Muscle layer of colon (tissue), 2 donors: ENCODE measurements around the gene KLHL25.

Experiments used
- H3K27ac ChIP-seq: one replicate; pipeline ENCODE4 v1.7.0; 2013; ENCODE audit warnings: low read depth, mild to moderate bottlenecking, low read length, moderate library complexity
- H3K27me3 ChIP-seq, 2 donors: one replicate each; pipeline ENCODE4 v1.7.0; 2013; ENCODE audit warnings: low read length in 2 of 2, mild to moderate bottlenecking in 2 of 2; ENCODE audit not compliant: insufficient read depth in 2 of 2, control insufficient read depth in 1 of 2
- H3K36me3 ChIP-seq: one replicate; pipeline ENCODE4 v1.7.0; 2013; ENCODE audit warnings: mild to moderate bottlenecking, low read length; ENCODE audit not compliant: insufficient read depth
- H3K4me1 ChIP-seq: one replicate; pipeline ENCODE4 v1.7.0; 2013; ENCODE audit warnings: mild to moderate bottlenecking, low read length; ENCODE audit not compliant: insufficient read depth
- H3K4me3 ChIP-seq, 2 donors: one replicate each; pipeline ENCODE4 v1.7.0; 2013; ENCODE audit warnings: low read length in 2 of 2, low read depth in 1 of 2, mild to moderate bottlenecking in 1 of 2, moderate library complexity in 1 of 2
- H3K9ac ChIP-seq: one replicate; pipeline ENCODE4 v1.7.0; 2013; ENCODE audit warnings: low read length
- H3K9me3 ChIP-seq: one replicate; pipeline ENCODE4 v1.7.0; 2013; ENCODE audit warnings: mild to moderate bottlenecking, low read length
- donor health status: abdominal sarcoma.
- donor health status: Adenocarcinoma of cecum.

Gene KLHL25

GRCh38 chr15:85771781-85772445, 22.8 kb downstream of the KLHL25 start:
- Histone ChIP-seq H3K4me1 (peaks cover 5% of the 10 kb centered on the region), H3K9ac (no peak overlapping the region), H3K4me3 (no peak overlapping the region), H3K9me3 (no peaks in the 10 kb centered on the region), H3K27ac (no peak overlapping the region), H3K27me3 (no peaks in the 10 kb centered on the region), H3K36me3 (no peaks in the 10 kb centered on the region)

- H3K9ac ChIP-seq = no peak overlapping the region
- no peaks in the 10 kb centered on the region for H3K9me3 ChIP-seq
- H3K4me3 ChIP-seq = no peak overlapping the region
- H3K27ac ChIP-seq = no peak overlapping the region
- H3K27me3 ChIP-seq = no peaks in the 10 kb centered on the region
- peaks cover 5% of the 10 kb centered on the region for H3K4me1 ChIP-seq
- H3K36me3 ChIP-seq = no peaks in the 10 kb centered on the region
Measured at GRCh38 chr15:85771271-85771670, 23.5 kb downstream of the KLHL25 start.

GRCh38 chr15:85770096-85771041, 24.4 kb downstream of the KLHL25 start:
- no peaks in the 10 kb centered on the region for H3K36me3 ChIP-seq
- H3K9ac ChIP-seq = no peak overlapping the region
- no peaks in the 10 kb centered on the region for H3K27me3 ChIP-seq
- peaks cover 5% of the 10 kb centered on the region for H3K4me1 ChIP-seq
- no peak overlapping the region for H3K4me3 ChIP-seq
- no peaks in the 10 kb centered on the region for H3K9me3 ChIP-seq
- no peak overlapping the region for H3K27ac ChIP-seq

- H3K4me3 ChIP-seq = no peak overlapping the region
- H3K9ac ChIP-seq = no peak overlapping the region
- no peaks in the 10 kb centered on the region for H3K36me3 ChIP-seq
- no peaks in the 10 kb centered on the region for H3K27me3 ChIP-seq
- peaks cover 5% of the 10 kb centered on the region for H3K4me1 ChIP-seq
- H3K9me3 ChIP-seq = no peaks in the 10 kb centered on the region
- no peak overlapping the region for H3K27ac ChIP-seq
Measured at GRCh38 chr15:85769182-85769900, 25.4 kb downstream of the KLHL25 start.

- Histone ChIP-seq H3K9me3 (no peaks in the 10 kb centered on the region), H3K9ac (no peak overlapping the region), H3K36me3 (no peaks in the 10 kb centered on the region), H3K27me3 (no peaks in the 10 kb centered on the region), H3K27ac (no peak overlapping the region), H3K4me1 (peaks cover 5% of the 10 kb centered on the region), H3K4me3 (no peak overlapping the region)
Measured at GRCh38 chr15:85768595-85769168, 26.0 kb downstream of the KLHL25 start.

GRCh38 chr15:85767785-85768529, 26.8 kb downstream of the KLHL25 start:
- no peaks in the 10 kb centered on the region for H3K9me3 ChIP-seq
- H3K36me3 ChIP-seq = no peaks in the 10 kb centered on the region
- H3K9ac ChIP-seq = no peak overlapping the region
- H3K4me1 ChIP-seq = peaks cover 5% of the 10 kb centered on the region
- no peak overlapping the region for H3K4me3 ChIP-seq
- no peak overlapping the region for H3K27ac ChIP-seq
- no peaks in the 10 kb centered on the region for H3K27me3 ChIP-seq

GRCh38 chr15:85766001-85766831, 28.5 kb downstream of the KLHL25 start:
- H3K9ac ChIP-seq = no peak overlapping the region
- H3K27me3 ChIP-seq = no peaks in the 10 kb centered on the region
- no peaks in the 10 kb centered on the region for H3K9me3 ChIP-seq
- H3K27ac ChIP-seq = no peak overlapping the region
- H3K36me3 ChIP-seq = no peaks in the 10 kb centered on the region
- no peaks in the 10 kb centered on the region for H3K4me1 ChIP-seq
- no peak overlapping the region for H3K4me3 ChIP-seq

- H3K27me3 ChIP-seq = no peaks in the 10 kb centered on the region
- no peaks in the 10 kb centered on the region for H3K9me3 ChIP-seq
- H3K4me1 ChIP-seq = no peaks in the 10 kb centered on the region
- no peak overlapping the region for H3K4me3 ChIP-seq
- H3K9ac ChIP-seq = no peak overlapping the region
- H3K27ac ChIP-seq = no peak overlapping the region
- H3K36me3 ChIP-seq = no peaks in the 10 kb centered on the region
Measured at GRCh38 chr15:85764649-85765277, 30.0 kb downstream of the KLHL25 start.

- no peaks in the 10 kb centered on the region for H3K27me3 ChIP-seq
- H3K36me3 ChIP-seq = no peaks in the 10 kb centered on the region
- H3K27ac ChIP-seq = no peak overlapping the region
- H3K4me3 ChIP-seq = no peak overlapping the region
- H3K9ac ChIP-seq = no peak overlapping the region
- no peaks in the 10 kb centered on the region for H3K4me1 ChIP-seq
- H3K9me3 ChIP-seq = no peaks in the 10 kb centered on the region
Measured at GRCh38 chr15:85763673-85764633, 30.8 kb downstream of the KLHL25 start.
